Ovary (tissue), 9 donors: ENCODE measurements around the gene FARS2. TPM values are rescaled to one million over a fixed set of nuclear protein-coding genes. Genes with fewer than 3 reads are reported as not detected.

Source experiments
- DNase-seq, 5 donors: peaks; one replicate each; pipeline ENCODE4 v3.0.0-alpha.2; 2019 to 2020
- H3K27ac ChIP-seq, 2 donors: fragments of 200-600 bp; one replicate each; pipeline versions ENCODE4 v1.5.1 to v1.8.0; 2019 to 2022
- H3K27me3 ChIP-seq: fragments of 200-600 bp; one replicate; pipeline ENCODE4 v1.8.0; 2022
- H3K36me3 ChIP-seq: fragments of 200-600 bp; sonication (generic); one replicate; pipeline ENCODE4 v1.5.1; 2019
- H3K4me1 ChIP-seq: one replicate; pipeline ENCODE4 v1.8.1; 2013; ENCODE audit warnings: mild to moderate bottlenecking, moderate library complexity; ENCODE audit not compliant: insufficient read depth
- H3K4me3 ChIP-seq: fragments of 200-600 bp; sonication (generic); one replicate; pipeline ENCODE4 v1.5.1; 2017
- H3K9me3 ChIP-seq, 2 donors: fragments of 200-600 bp in 1 of 2; sonication (generic) in 1 of 2; one replicate each; pipeline versions ENCODE4 v1.5.1 to v1.8.1; 2013 to 2019; ENCODE audit warnings: mild to moderate bottlenecking in 1 of 2, moderate library complexity in 1 of 2
- EP300 ChIP-seq: sonication (generic); formaldehyde crosslinking; IDR thresholded peaks from one replicate; pipeline ENCODE4 v1.6.1; 2017; ENCODE audit warnings: antibody characterized with exemption
- POLR2A ChIP-seq: fragments of 450-650 bp; IDR thresholded peaks from one replicate; pipeline ENCODE4 v1.6.1; 2017; ENCODE audit warnings: antibody characterized with exemption, mild to moderate bottlenecking, moderate library complexity
- WGBS, 3 donors: extraction: QIAGEN DNeasy Blood & Tissue Kit in 1 of 3; methylation state at CpG; one replicate each; pipeline versions ENCODE4 v1.1.5 to v1.1.7; 2013 to 2017; 5-methylcytosine and 5-hydroxymethylcytosine counted together
- intact Hi-C, 4 donors: fragments of 100-400 bp; cut with DNase I; formaldehyde crosslinking; loops; one replicate each; pipeline versions ENCODE4 v1.11.0 to v1.15.1; 2022 to 2023
- polyA plus RNA-seq, 2 donors: library from polyadenylated mRNA; stranded (reverse); fragments of 200-250 nt in 1 of 2; fragments of 350-450 nt in 1 of 2; fragmentation: Illumina TruSeq in 1 of 2; extraction: RNeasy Lipid Tissue Mini Kit (QIAGEN cat#74804) in 1 of 2; gene quantifications; one replicate each; pipeline ENCODE4 v1.2.3, GENCODE V29; 2013 to 2014
- total RNA-seq, 7 donors: library from RNA; depleted of rRNA in 2 of 7; stranded (reverse); fragments of >200 nt in 2 of 7; fragmentation: NEBNext Ultra II Directional in 3 of 7; extraction: Animal tissue kit (Norgen Biotek cat#: 25700) in 3 of 7; gene quantifications; one replicate each; pipeline versions ENCODE4 v1.1.0 to v1.2.4, GENCODE V29; 2016 to 2023
- TF ChIP-seq, protein P1 (sequence below), 3 donors: fragments of 450-650 bp in 2 of 3; fragments of 200-600 bp in 1 of 3; IDR thresholded peaks; one replicate each; pipeline versions ENCODE4 v1.5.1 to v1.8.0; 2016 to 2022; ENCODE audit warnings: antibody characterized with exemption in 3 of 3, mild to moderate bottlenecking in 1 of 3
- donor health status: DM: no; HTN: no; CAD: no; lungs with moderate emphysema.
- donor health status: DM: no; HTN: no; CAD: no.
- donor health status: Bipolar disorder and iron deficiency.
- donor health status: DM: yes; HTN: yes; CAD: no.
- donor health status: DM: no; HTN: no; CAD: no.
- donor health status: DM: yes; HTN: yes; CAD: no.

FARS2 gene
- total and polyA plus RNA-seq, 9 donors: 9.2 to 17.5 (median 11.0) TPM

DNA sequence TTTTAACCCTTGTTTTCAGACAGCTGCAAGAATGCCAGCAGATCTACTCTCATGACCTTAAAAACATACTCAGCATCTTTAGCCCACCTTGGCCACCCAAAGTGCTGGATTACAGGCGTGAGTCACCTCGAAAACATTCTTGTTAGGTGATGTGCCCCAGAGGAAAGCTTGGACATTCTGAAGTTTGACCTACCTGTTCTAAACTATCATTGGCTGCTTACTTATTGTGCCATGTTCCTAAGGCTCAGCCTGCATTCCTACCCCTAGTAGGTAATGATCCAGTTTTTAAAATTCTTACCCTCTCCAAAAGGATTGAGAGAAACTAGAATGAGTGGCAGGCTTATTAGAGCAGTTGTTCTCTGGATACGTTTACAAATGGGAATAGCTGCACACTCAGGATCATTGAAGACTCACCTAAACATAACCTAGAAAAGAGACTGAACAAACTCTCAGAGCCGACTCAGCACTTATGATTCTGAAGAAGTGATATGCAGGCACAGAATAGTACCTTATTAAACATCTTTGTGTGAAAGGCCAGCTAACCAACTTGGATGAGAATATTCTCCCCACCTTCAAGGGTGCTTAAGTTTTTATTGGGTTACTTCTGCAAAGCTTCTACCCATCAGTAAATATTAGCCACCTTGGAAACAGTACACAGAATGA, 383.3 kb downstream of the FARS2 start:
- no peaks in the 10 kb centered on the region for H3K36me3 ChIP-seq
- H3K4me1 ChIP-seq: no peaks in the 10 kb centered on the region
- TF ChIP-seq EP300: no peak
- TF ChIP-seq, protein P1, sequence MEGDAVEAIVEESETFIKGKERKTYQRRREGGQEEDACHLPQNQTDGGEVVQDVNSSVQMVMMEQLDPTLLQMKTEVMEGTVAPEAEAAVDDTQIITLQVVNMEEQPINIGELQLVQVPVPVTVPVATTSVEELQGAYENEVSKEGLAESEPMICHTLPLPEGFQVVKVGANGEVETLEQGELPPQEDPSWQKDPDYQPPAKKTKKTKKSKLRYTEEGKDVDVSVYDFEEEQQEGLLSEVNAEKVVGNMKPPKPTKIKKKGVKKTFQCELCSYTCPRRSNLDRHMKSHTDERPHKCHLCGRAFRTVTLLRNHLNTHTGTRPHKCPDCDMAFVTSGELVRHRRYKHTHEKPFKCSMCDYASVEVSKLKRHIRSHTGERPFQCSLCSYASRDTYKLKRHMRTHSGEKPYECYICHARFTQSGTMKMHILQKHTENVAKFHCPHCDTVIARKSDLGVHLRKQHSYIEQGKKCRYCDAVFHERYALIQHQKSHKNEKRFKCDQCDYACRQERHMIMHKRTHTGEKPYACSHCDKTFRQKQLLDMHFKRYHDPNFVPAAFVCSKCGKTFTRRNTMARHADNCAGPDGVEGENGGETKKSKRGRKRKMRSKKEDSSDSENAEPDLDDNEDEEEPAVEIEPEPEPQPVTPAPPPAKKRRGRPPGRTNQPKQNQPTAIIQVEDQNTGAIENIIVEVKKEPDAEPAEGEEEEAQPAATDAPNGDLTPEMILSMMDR (IDR thresholded peaks at IDR 0.05): no peak
- no peak for TF ChIP-seq POLR2A
- no peaks in the 10 kb centered on the region for H3K27me3 ChIP-seq
- no peaks in the 10 kb centered on the region for H3K9me3 ChIP-seq
- no peak for DNase-seq
- WGBS, 3 donors: 90 to 91% (median 90%) methylated on average over 4 of the region's 4 CpGs
- H3K27ac ChIP-seq: no peak overlapping the region
- no peak overlapping the region for H3K4me3 ChIP-seq
- intact Hi-C loops: no loop called here

DNA sequence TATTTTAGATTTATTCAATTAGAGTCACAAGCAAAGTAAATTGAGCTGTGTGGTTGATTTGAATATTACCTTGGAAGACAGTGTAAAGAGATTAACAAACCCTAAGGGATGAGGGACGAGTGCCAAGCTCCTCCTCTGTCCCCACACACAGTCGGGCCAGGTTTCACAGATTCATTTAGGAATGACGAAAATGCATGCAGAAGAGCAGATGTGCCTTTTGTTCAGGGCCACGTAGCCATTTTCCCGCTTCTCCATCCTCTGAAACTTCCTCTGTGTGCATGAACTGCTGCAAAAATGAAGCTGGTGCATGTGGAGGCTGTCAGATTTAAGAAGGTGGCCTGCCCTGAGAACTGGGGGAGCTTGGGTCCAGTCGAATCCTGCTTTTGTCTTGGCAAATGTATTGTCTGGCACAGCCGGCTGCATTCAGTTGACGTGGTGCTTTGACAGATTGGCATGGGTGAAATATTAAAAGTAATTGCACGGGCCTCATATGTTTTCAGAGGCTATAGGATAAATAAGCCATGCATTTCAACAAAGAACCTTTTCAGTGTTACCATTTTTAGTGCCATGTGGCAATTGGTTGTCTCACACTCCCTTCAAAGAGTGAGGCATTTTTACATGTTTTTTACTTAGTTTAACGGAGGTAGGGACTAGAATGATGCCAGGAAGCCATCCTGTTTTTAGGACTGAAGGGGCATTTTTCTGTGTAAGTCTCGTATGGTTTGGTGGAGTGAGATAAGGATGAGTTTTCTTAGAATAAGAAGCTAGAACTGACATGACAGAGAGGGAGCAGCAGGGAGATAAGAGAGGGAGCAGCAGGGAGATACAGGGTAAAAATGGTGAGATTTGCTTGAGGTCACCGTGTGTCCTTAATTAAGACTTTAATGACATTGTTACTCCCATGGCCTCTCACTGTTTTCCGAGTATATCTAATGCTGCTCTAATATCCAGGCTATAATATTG, 384.3 kb downstream of the FARS2 start:
- TF ChIP-seq, protein P1 (IDR thresholded peaks at IDR 0.05): no peak
- TF ChIP-seq POLR2A (no peak), EP300 (no peak)
- no peak overlapping the region for H3K4me3 ChIP-seq
- no peaks in the 10 kb centered on the region for H3K36me3 ChIP-seq
- no peaks in the 10 kb centered on the region for H3K9me3 ChIP-seq
- intact Hi-C loops: no loop called here
- no peak for DNase-seq
- no peaks in the 10 kb centered on the region for H3K4me1 ChIP-seq
- 69 to 76% (median 74%) methylated on average over 13 of the region's 13 CpGs for WGBS, 3 donors
- H3K27me3 ChIP-seq: no peaks in the 10 kb centered on the region
- no peak overlapping the region for H3K27ac ChIP-seq

DNA sequence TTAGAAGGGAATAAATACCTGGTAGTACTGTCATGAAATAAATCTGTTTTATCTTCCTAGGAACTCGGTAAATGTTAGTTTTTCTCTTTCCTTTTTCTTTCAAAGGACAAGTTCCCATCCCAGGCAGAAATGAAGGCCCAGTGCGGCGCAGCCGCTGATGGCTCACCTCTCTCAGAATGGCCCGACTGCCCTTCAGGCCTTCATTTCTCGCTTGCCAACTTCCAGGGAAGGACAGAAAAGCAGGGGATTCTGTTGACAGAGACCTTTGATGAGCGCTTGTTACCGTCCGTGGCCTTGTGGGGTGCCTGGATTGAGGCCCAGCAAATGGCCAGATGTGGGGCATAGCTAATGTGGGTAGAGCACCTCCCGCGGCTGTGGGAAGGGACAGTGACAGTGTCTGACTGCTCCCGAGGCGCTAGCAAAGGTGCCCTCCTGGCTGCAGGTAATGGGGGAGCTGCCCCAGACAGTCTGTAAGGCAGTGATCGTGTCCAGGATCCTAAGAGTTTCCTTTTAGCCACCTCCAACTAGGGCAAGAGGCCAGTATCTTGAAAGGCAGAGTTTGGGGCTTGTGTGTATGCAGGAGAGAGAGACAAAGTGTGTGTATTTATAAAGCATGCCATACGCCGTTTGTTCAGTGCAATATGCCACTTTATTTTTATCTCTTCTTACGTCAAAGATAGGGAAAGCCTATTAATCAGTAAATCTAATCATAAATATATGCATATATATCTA, 391.3 kb downstream of the FARS2 start:
- TF ChIP-seq, protein P1 (IDR thresholded peaks at IDR 0.05): no peak
- TF ChIP-seq EP300 (no peak), POLR2A (no peak)
- Histone ChIP-seq H3K4me3 (no peak overlapping the region), H3K4me1 (no peaks in the 10 kb centered on the region), H3K9me3 (peaks cover 0 to 4% of the 10 kb centered on the region in 2 donors), H3K27ac (no peak overlapping the region), H3K27me3 (no peaks in the 10 kb centered on the region), H3K36me3 (no peaks in the 10 kb centered on the region)
- WGBS, 3 donors: 91 to 93% (median 92%) methylated on average over 17 of the region's 17 CpGs
- intact Hi-C loops: no loop called here
- no peak for DNase-seq

DNA sequence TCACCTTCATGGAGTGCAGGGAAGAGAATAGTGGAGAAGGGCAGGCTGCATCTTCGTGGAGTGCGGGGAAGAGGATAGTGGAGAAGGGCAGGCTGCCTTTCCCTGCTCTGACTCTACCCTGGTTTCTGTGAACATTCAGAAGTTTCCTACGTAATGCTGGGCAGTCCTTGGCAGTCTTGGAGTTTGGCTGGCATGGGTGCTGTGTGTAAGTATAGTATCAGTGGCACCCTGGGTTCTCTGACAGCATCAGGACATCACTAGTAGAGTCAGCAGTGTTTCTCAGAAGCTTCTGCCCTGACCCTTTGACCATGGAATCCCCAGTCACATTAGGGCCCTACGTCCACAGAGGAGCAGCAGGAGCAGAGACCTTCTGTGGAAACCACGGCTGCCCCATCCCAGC, 392.5 kb downstream of the FARS2 start:
- no peaks in the 10 kb centered on the region for H3K36me3 ChIP-seq
- H3K27me3 ChIP-seq: no peaks in the 10 kb centered on the region
- no peak overlapping the region for H3K4me3 ChIP-seq
- WGBS, 3 donors: 91 to 93% (median 91%) methylated on average over 5 of the region's 5 CpGs
- intact Hi-C loops: no loop called here
- no peak overlapping the region for H3K27ac ChIP-seq
- DNase-seq: no peak
- no peaks in the 10 kb centered on the region for H3K4me1 ChIP-seq
- TF ChIP-seq POLR2A: no peak
- no peak for TF ChIP-seq EP300
- TF ChIP-seq, protein P1 (IDR thresholded peaks at IDR 0.05): no peak
- H3K9me3 ChIP-seq: peaks cover 0 to 4% of the 10 kb centered on the region in 2 donors
